Activated CD4-positive, alpha-beta T cell treated with anti-CD3 and anti-CD28 coated beads for 24 hours (primary cell): ENCODE measurements around the gene COL7A1.

Source experiments
- DNase-seq, 2 donors: peaks; one replicate each; pipeline ENCODE4 v3.0.0-alpha.2; 2020; ENCODE audit warnings: low read depth in 2 of 2

COL7A1 gene

GRCh38 chr3:48619541-48620524, 24.7 kb upstream of the COL7A1 start:
- no peak for DNase-seq

- DNase-seq: no peak
These were observed 22.4 kb upstream of the COL7A1 start for GRCh38 chr3:48617559-48617958.

- DNase-seq: no peak
These were observed 18.9 kb upstream of the COL7A1 start for GRCh38 chr3:48614044-48614443.

- no peak for DNase-seq
These were observed 17.2 kb upstream of the COL7A1 start for GRCh38 chr3:48612309-48612708.

- DNase-seq: peak; percentile 82 to 86
These were observed 14.2 kb upstream of the COL7A1 start, which contains the start of gene UQCRC1 for GRCh38 chr3:48609088-48610005. UQCRC1 (minus strand) TSS chr3:48609646; CDS start chr3:48609620, 26 bp downstream.

- DNase-seq: no peak
These were observed 12.4 kb upstream of the COL7A1 start for GRCh38 chr3:48607519-48607918.

- no peak for DNase-seq
These were observed 6.5 kb upstream of the COL7A1 start for GRCh38 chr3:48601622-48601994.

- DNase-seq: no peak
These were observed 5.8 kb upstream of the COL7A1 start for GRCh38 chr3:48600711-48601621.

GRCh38 chr3:48599509-48600285, 4.6 kb upstream of the COL7A1 start:
- no peak for DNase-seq

GRCh38 chr3:48599077-48599501, 4.0 kb upstream of the COL7A1 start:
- DNase-seq: no peak

GRCh38 chr3:48598323-48599076, 3.4 kb upstream of the COL7A1 start:
- no peak for DNase-seq

- DNase-seq: no peak
These were observed 2.3 kb upstream of the COL7A1 start for GRCh38 chr3:48597408-48597800.

GRCh38 chr3:48596676-48597407, 1.7 kb upstream of the COL7A1 start:
- no peak for DNase-seq

- DNase-seq: no peak
These were observed 1.0 kb upstream of the COL7A1 start for GRCh38 chr3:48596157-48596556.

- no peak for DNase-seq
These were observed 495 bp upstream of the COL7A1 start for GRCh38 chr3:48595526-48596121.

GRCh38 chr3:48594417-48595049, 596 bp downstream of the COL7A1 start:
- DNase-seq: no peak

- DNase-seq: no peak
These were observed 1.8 kb downstream of the COL7A1 start for GRCh38 chr3:48593337-48593736.

- no peak for DNase-seq
These were observed 2.5 kb downstream of the COL7A1 start for GRCh38 chr3:48592519-48593087.
